Measurements from ENCODE around the gene ADK. TPM values are rescaled to one million over a fixed set of nuclear protein-coding genes. Genes with fewer than 3 reads are reported as not detected.

Gene ADK
- polyA plus RNA-seq, 1 donor (not counting 4 experiments of a cell fraction or from before 2014, with no cell fraction given) = 139 TPM

DNA sequence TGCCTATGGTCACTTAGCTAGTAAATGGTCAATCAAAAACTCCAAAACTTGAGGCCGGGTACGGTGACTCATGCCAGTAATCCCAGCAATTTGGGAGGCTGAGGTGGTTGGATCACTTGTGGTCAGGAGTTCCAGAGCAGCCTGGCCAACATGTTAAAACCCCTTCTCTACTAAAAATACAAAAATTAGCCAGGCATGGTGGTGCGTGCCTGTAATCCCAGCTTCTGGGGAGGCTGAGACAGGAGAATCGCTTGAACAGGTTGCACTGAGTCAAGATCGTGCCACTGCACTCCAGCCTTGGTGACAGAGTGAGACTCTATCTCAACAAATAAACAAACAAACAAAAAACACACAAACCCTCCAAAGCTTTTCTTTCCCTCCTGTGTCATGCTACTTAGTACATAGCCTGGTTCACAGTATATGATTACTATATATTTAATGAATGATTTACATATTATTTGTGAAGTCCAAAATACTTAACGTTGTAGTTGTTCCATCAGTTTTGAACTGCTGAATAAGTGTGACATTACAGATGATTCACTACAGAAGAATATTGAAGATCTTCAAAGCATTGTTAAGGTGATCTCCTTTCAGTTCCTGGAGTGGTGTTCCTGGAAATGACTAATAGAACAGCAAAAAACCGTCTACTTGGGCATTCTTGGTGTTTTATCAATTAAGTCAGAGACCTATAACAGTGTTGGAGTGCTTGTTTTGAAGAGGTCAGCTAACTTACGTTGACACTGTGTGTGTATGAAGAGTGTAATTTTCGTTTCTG, 72.9 kb downstream of the ADK start:
- peak overlapping the region; percentile 79 for H3K27ac ChIP-seq (ENCODE audit: control insufficient read depth, insufficient read depth, low read length)
- no peak overlapping the region for H2AFZ ChIP-seq (ENCODE audit: control insufficient read depth, low read length)
- H3K9ac ChIP-seq (ENCODE audit: control insufficient read depth, extremely low read depth, insufficient read depth, low read length) = peak overlapping the region; percentile 45
- H3K36me3 ChIP-seq (ENCODE audit: control insufficient read depth in 2 of 2, extremely low read depth in 1 of 2, insufficient read depth in 2 of 2, low read length in 2 of 2) = peaks cover 0 to 4% of the 10 kb centered on the region in 2 experiments
- H4K20me1 ChIP-seq (ENCODE audit: control insufficient read depth, extremely low read depth, insufficient read depth, low read length) = no peaks in the 10 kb centered on the region
- no peaks in the 10 kb centered on the region for H3K9me1 ChIP-seq (ENCODE audit: control insufficient read depth, extremely low read depth, insufficient read depth, low read length)
- H3K4me2 ChIP-seq (ENCODE audit: control insufficient read depth, extremely low read depth, insufficient read depth, low read depth, low read length) = peak overlapping the region; percentile 74
- DNase-seq (ENCODE audit: low read depth, low spot score) = peak; percentile 49
- H3K4me3 ChIP-seq (ENCODE audit: control insufficient read depth in 2 of 3, extremely low read depth in 1 of 3, insufficient read depth in 2 of 3, low read depth in 1 of 3, low read length in 3 of 3) = peak overlapping the region in 2 of 3 experiments; percentile 1 to 36
- dilution Hi-C loops (cut with MboI; ENCODE audit: extremely low pct_ligation_motif_present, low sequenced_read_pairs) = no loop called here
- peak; percentile 65 for FAIRE-seq
- TF ChIP-seq EZH2 (IDR thresholded peaks at IDR 0.05; ENCODE audit: low read length) = no peak
- TF ChIP-seq, protein P1, sequence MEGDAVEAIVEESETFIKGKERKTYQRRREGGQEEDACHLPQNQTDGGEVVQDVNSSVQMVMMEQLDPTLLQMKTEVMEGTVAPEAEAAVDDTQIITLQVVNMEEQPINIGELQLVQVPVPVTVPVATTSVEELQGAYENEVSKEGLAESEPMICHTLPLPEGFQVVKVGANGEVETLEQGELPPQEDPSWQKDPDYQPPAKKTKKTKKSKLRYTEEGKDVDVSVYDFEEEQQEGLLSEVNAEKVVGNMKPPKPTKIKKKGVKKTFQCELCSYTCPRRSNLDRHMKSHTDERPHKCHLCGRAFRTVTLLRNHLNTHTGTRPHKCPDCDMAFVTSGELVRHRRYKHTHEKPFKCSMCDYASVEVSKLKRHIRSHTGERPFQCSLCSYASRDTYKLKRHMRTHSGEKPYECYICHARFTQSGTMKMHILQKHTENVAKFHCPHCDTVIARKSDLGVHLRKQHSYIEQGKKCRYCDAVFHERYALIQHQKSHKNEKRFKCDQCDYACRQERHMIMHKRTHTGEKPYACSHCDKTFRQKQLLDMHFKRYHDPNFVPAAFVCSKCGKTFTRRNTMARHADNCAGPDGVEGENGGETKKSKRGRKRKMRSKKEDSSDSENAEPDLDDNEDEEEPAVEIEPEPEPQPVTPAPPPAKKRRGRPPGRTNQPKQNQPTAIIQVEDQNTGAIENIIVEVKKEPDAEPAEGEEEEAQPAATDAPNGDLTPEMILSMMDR (optimal IDR thresholded peaks at IDR 0.05 in 1 of 3, IDR thresholded peaks at IDR 0.05 in 1 of 3, conservative IDR thresholded peaks at IDR 0.05 in 1 of 3; ENCODE audit: extremely low read depth in 1 of 3, insufficient read depth in 2 of 3, low read length in 3 of 3) = no peak
- peaks cover 35% of the 10 kb centered on the region for H3K4me1 ChIP-seq (ENCODE audit: control insufficient read depth, extremely low read depth, insufficient read depth, low read length)
- H3K79me2 ChIP-seq (ENCODE audit: control insufficient read depth, insufficient read depth, low read length) = peaks cover 33% of the 10 kb centered on the region
- no peaks in the 10 kb centered on the region for H3K27me3 ChIP-seq (ENCODE audit: control insufficient read depth, extremely low read depth, insufficient read depth, low read length)
- no peaks in the 10 kb centered on the region for H3K9me3 ChIP-seq (ENCODE audit: control insufficient read depth, low read depth, low read length)

DNA sequence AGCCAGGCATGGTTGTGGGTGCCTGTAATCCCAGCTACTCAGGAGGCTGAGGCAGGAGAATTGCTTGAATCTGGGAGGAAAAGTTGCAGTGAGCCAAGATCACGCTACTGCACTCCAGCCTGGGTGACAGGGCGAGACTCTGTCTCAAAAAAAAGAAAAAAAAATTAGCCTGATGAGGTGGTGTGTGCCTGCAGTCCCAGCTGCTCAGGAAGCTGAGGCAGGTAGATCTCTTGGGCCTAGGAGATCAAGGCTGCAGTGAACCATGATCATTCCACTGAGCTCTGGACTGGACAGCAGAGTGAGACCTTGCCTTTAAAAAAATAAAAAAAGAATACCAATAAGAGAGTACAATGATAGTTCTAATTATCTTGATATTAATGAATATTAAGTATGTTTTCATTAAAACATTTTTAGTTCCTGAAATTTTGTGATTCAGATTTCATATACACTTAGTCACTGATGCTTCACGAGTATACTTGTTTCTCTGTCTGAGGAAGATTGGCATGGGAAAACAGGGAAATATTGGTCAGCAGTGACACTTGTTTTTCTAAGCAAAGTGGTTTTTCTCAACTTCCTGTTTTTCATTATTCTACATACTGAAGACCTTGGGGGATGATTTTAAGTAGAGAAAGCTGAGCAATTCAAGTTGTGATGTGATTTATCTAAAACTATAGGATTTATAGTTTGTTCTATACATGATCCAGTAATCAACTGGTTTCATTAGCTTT, 76.8 kb downstream of the ADK start:
- H3K36me3 ChIP-seq (ENCODE audit: control insufficient read depth in 2 of 2, extremely low read depth in 1 of 2, insufficient read depth in 2 of 2, low read length in 2 of 2) = peaks cover 0 to 4% of the 10 kb centered on the region in 2 experiments
- H3K27ac ChIP-seq (ENCODE audit: control insufficient read depth, insufficient read depth, low read length) = peak overlapping the region; percentile 76
- H3K79me2 ChIP-seq (ENCODE audit: control insufficient read depth, insufficient read depth, low read length) = peaks cover 66% of the 10 kb centered on the region
- no peaks in the 10 kb centered on the region for H3K27me3 ChIP-seq (ENCODE audit: control insufficient read depth, extremely low read depth, insufficient read depth, low read length)
- TF ChIP-seq, protein P1 (optimal IDR thresholded peaks at IDR 0.05 in 1 of 3, IDR thresholded peaks at IDR 0.05 in 1 of 3, conservative IDR thresholded peaks at IDR 0.05 in 1 of 3; ENCODE audit: extremely low read depth in 1 of 3, insufficient read depth in 2 of 3, low read length in 3 of 3) = no peak
- no peak for TF ChIP-seq EZH2 (IDR thresholded peaks at IDR 0.05; ENCODE audit: low read length)
- DNase-seq (ENCODE audit: low read depth, low spot score) (no peak), FAIRE-seq (no peak)
- H3K4me1 ChIP-seq (ENCODE audit: control insufficient read depth, extremely low read depth, insufficient read depth, low read length) = peaks cover 39% of the 10 kb centered on the region
- no peaks in the 10 kb centered on the region for H3K9me1 ChIP-seq (ENCODE audit: control insufficient read depth, extremely low read depth, insufficient read depth, low read length)
- dilution Hi-C loops (cut with MboI; ENCODE audit: extremely low pct_ligation_motif_present, low sequenced_read_pairs) = no loop called here
- no peak overlapping the region for H2AFZ ChIP-seq (ENCODE audit: control insufficient read depth, low read length)
- no peaks in the 10 kb centered on the region for H4K20me1 ChIP-seq (ENCODE audit: control insufficient read depth, extremely low read depth, insufficient read depth, low read length)
- H3K9me3 ChIP-seq (ENCODE audit: control insufficient read depth, low read depth, low read length) = no peaks in the 10 kb centered on the region
- H3K9ac ChIP-seq (ENCODE audit: control insufficient read depth, extremely low read depth, insufficient read depth, low read length) = peak overlapping the region; percentile 37
- peak overlapping the region; percentile 41 for H3K4me2 ChIP-seq (ENCODE audit: control insufficient read depth, extremely low read depth, insufficient read depth, low read depth, low read length)
- H3K4me3 ChIP-seq (ENCODE audit: control insufficient read depth in 2 of 3, extremely low read depth in 1 of 3, insufficient read depth in 2 of 3, low read depth in 1 of 3, low read length in 3 of 3) = no peak overlapping the region
